GM21390 (cell line): Measurements from ENCODE around the gene MED26.
"Not testable (repeated sequence)": the region's sequence is repeated elsewhere in the genome, so short reads cannot be mapped to it uniquely, and the experiment has no call there.

Source experiments
- ATAC-seq: cut with Tn5 transposase; IDR thresholded peaks from one replicate; pipeline ENCODE4 v1.9.1; 2021; ENCODE audit not compliant: unreplicated experiment

Gene MED26

DNA sequence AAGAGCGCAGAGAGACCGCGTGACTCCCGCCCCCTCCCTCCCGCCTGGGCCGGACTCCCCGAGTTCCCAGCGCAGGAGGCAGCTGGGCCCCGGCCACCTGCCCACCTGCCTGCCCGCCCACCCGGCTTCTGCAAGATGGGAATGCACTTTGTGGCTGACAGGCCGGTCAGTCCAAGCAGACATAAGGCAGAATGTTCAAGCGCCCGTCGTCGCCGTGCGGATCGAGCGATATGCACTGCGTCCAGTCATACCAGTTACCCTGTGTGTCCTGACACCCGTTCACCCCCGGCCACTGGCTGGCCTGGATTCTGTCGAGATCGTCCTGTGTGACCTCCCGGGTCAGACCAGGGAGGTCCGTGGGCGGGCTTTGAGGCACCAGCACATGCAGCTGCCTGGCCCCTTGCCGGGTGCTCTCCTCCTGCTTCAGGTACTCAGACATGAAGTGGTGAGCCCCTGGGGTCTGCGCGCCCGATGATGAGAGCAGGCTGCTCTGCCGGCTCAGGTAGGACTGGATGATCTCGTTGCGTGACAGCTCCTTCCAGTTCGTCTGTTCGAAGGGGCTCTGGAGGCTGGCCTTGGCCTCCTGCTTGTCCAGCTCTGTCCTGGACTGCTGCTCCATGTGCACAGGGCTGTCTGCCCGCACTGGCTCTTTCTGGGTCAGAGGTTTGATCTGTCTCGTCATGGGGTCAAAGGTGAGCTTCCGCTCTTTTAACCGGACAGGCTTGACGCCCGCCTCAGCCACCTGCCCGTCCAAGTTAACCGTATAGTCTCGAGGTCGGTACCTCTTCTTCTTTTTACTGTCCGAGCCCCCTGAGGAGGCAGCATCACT is 51.9 kb downstream of the MED26 start:
- ATAC-seq = no peak

DNA sequence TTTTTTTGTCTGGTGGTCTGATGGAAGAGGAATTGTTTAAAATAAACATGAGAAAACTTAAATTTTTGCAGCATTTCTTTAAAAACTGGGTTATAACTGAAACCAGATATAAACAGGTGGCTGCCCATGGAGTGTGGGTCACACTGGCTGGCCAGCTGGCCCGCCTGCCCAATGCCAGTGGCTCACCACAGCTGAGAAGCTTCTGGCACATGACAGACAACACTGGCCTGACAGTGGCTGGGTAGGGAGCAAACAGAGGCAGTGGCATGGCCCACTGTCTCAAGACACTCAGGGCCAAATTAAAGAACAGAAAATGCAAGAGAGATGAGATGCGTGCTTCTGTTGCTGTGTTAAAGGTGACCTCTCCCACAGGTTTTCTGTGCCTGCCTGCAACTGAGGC is 52.7 kb downstream of the MED26 start:
- ATAC-seq = no peak

DNA sequence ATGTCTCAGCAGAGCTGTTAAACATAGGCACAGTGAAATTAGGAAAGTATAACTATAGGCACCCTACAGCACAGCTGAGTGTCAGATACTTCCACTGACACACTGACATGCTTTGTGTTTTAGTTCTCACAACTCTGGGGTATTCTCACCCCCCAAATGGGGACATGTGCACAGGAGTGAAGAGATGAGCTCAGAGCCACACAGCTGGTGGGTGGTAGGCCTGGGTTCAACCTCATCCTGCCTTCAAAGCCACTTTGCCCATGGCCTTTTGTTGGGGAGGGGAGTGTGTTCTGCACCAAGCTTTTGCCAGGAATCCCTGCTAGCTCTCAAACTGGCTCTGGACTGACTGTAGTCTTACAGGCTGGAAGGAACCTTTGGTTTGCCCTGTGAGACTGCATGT is 54.1 kb downstream of the MED26 start:
- ATAC-seq = no peak

- ATAC-seq = no peak
These were observed 54.7 kb downstream of the MED26 start for GRCh38 chr19:16573296-16573695.

DNA sequence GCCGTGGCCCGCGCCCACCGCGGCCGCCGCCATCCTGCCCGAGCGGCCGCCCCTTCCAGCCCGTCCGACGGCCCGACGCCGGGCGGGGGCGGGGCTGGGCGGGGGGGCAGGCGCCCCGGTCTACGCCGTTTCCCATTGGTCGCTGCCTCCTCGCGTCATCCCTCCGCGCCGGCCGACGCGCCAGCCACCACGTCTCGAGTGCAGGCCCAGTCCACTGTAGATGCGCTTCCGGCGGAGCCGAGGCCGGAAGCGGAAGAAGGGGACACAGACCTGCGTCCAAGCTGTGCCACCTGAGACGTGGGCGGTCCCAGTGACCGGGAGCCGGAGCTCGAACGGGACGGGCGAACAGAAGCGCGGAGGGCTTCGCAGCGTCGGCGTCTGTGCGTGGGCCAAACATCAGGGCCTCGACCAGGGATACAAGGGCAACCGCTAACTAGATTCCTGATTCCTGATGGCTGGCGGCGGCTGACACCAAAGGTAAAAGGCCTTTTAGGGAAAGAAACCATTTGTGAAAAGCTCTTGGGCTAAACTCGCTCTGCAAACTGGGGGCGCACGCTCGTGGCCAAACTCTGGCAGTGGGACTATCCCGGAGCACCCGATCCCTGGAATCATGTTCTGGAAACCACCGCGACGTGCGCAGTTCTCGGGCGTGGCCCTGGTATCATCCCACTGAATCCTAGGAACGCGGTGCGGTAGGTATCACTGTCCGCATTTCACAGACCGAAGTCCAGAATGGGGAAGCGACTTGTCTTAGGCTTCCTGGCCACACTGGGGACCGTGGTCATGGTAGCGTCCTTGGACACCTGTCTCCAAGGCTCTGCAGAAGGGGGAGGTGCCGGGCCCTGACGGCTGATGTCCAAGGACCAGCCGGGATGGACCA is 55.4 kb downstream of the MED26 start, which contains the start of gene SLC35E1:
TSS of gene SLC35E1 (minus strand) at position 84 of the 880 bp plus-strand sequence. CDS start at position 33, 51 bp downstream.
- peak; percentile 75 for ATAC-seq

GRCh38 chr19:16571822-16572331 is 56.1 kb downstream of the MED26 start:
- ATAC-seq = peak; percentile 23

DNA sequence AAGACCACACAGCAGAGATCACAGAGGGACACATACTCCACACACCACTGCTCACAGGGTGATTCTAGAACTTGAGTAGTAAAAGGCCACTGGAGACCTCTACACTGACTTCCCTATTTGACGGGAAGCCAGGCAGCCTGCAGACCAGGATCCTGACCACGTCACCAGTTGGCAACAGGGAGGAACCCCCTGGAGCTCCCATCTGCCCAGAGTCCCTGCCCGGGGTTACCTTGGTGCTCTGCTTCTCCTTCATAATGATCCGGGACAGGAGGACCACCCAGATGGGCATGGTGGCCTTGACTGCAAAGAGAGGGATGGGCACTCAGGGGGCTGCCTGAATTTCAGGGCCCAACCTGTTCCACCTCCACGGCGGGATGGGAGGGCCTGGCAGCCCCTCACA is 56.7 kb downstream of the MED26 start:
- ATAC-seq = no peak

DNA sequence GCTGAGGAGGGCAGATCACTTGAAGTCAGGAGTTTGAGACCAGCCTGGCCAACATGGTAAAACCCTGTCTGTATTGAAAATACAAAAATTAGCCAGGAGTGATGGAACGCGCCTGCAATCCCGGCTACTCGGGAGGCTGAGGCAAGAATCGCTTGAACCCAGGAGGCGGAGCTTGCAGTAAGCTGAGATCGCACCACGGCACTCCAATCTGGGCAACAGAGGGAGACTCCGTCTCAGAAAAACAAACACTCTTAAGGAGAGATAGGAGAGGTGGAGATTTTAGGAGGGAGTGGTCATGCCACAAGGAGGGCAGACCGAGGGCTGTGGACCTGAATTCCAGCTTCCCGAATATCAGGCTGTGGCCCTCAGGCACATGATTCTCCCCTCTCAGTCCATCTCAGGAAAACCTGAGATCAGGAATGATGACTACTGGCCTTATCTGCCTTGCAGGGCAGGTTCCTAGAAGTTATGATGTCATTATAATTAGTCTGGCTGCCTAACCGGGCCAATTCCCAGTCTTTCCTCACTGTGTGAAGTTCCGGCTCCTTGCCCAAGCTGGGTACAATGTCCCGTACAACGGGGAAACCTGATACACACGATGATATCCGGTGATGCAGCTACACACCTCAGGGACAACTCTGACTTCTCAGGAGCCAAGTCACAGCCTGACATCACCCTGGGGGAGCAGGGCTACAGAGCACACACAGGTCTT is 58.2 kb downstream of the MED26 start:
- no peak for ATAC-seq

- no peak for ATAC-seq
These were observed 61.3 kb downstream of the MED26 start for GRCh38 chr19:16566702-16567101.

GRCh38 chr19:16566161-16566560 is 61.8 kb downstream of the MED26 start:
- ATAC-seq = no peak

- no peak for ATAC-seq
These were observed 63.2 kb downstream of the MED26 start for GRCh38 chr19:16564842-16565241.

DNA sequence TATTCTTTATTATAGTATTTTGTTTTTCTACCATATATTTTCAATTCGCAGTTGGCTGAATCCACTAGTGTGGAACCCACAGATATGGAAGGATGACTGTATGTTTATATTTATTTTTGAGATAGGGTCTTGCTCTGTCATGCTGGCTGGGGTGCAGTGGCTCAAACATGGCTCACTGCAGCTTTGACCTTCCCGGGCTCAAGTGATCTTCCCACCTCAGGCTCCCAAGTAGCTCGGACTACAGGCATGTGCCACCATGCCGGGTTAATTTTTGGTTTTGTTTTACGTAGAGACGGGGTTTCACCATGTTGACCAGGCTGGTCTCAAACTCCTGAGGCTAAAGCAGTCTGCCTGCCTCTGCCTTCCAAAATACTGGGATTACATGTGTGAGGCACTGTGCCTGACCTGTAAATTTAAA is 65.4 kb downstream of the MED26 start:
- no peak for ATAC-seq

- ATAC-seq = no peak
These were observed 66.6 kb downstream of the MED26 start for GRCh38 chr19:16561382-16561781.

DNA sequence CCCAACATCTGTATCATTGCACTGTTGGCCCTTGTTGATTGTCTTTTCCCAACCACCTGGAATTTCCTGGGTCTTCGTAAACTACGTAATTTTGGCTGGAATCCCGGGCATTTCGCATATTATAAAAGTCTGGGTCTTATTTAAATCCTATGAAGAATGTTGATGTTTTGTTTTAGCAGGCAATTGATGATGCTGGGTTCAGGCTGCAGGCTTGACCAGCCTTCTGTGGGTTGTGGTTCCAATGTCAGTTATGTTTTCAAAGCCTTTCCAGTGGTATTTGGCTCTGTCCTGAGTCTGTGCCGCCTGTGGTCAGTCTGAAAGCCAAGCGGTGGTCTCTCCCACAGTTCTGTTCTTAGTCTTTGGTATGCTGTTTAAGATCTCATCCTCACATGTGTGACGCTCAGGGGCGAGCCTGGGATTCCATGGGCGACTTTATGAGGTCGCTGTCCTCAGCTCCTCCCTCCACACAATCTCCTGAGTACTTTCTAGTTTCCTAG is 68.2 kb downstream of the MED26 start:
- ATAC-seq = no peak

DNA sequence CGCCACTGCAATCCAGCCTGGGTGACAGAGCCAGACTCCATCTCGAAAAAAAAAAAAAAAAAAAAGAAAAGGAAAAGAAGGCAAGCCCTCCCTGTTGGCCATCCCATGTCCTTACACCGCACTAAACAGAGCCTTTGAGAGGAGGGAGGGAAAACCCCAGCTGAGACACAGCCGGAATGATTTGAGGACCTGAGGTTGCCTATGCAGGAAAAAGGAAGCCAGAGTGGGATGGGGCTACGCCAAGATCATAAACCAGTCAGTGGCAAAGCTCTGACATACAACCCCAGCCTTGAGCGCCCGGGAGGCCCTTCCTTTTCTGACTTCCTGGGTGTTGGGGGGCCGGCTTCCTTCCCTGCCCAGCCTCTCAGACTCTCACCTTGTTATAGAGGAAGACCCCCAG is 73.2 kb downstream of the MED26 start:
- ATAC-seq = no peak

- not testable (repeated sequence) for ATAC-seq
These were observed 76.1 kb downstream of the MED26 start for GRCh38 chr19:16551902-16552301.

- no peak for ATAC-seq
These were observed 79.0 kb downstream of the MED26 start for GRCh38 chr19:16548956-16549355.

- ATAC-seq = no peak
These were observed 83.4 kb downstream of the MED26 start for GRCh38 chr19:16544473-16545231.

DNA sequence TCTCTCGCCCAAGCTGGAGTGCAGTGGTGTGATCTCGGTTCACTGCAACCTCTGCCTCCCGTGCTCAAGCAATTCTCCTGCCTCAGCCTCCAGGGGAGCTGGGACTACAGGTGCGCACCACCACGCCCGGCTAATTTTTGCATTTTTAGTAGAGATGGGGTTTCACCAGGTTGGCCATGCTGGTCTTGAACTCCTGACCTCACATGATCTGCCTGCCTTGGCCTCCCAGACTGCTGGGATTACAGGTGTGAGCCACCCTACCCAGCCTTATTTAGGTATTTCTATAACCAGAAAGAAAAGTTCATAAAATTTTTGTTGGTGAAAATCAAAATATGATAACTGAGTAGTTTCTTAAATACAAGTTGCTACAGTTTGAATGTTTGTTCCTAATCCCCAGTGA is 84.3 kb downstream of the MED26 start:
- ATAC-seq = not testable (repeated sequence)

- no peak for ATAC-seq
These were observed 85.0 kb downstream of the MED26 start for GRCh38 chr19:16542910-16543472.
